Muscle of arm (tissue), 12 donors: ENCODE results near the gene SCAMP4. TPM values are rescaled to one million over a fixed set of nuclear protein-coding genes. Genes with fewer than 3 reads are reported as not detected.
"Not testable (repeated sequence)": the region's sequence is repeated elsewhere in the genome, so short reads cannot be mapped to it uniquely, and the experiment has no call there.

Experiments
- DNase-seq: peaks from one replicate; pipeline ENCODE4 v3.0.0-alpha.2; 2013
- polyA plus RNA-seq, 12 donors: library from polyadenylated mRNA; unstranded; fragments of 120-200 nt; gene quantifications; one replicate each; pipeline ENCODE4 v1.2.1, GENCODE V29; 2013; ENCODE audit not compliant: insufficient read length in 12 of 12

SCAMP4 gene
- polyA plus RNA-seq, 12 donors: 18.3 to 42.5 (median 25.1) TPM; not detected in 1

DNA sequence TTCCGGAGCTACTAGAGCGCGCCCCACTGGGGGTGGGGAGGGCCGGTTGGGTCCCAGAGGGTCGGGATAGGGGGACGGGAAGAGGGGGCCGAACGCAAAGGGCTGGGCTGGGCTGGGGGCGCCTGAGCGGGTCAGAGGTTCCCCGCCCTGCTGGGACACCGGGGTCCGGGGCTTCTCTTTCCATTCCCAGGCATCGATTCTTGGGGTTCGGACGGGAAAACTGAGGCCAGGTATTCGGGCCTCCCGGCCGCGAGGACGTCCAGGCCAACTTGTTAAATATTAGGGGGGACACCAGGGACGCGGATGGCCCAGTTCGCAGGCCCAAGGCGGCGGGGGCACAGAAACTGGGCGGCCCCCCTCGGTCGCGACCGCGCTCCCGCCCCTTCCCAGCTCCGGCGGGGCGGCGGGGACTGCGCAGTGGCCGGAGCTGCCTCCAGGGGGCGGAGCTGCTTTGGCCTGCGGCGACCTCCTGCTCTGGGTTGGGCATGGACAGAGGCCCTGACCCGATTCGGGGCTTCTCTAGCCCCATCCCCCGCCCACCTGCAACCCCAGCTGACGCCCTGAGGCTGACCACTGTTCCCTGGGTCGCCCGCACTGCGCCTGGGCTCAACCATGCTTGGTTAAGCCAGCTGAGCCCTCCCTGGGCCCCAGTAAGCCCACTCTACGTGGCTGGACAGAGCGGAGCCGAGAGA lies 40.6 kb upstream of the SCAMP4 start:
- no peak for DNase-seq

DNA sequence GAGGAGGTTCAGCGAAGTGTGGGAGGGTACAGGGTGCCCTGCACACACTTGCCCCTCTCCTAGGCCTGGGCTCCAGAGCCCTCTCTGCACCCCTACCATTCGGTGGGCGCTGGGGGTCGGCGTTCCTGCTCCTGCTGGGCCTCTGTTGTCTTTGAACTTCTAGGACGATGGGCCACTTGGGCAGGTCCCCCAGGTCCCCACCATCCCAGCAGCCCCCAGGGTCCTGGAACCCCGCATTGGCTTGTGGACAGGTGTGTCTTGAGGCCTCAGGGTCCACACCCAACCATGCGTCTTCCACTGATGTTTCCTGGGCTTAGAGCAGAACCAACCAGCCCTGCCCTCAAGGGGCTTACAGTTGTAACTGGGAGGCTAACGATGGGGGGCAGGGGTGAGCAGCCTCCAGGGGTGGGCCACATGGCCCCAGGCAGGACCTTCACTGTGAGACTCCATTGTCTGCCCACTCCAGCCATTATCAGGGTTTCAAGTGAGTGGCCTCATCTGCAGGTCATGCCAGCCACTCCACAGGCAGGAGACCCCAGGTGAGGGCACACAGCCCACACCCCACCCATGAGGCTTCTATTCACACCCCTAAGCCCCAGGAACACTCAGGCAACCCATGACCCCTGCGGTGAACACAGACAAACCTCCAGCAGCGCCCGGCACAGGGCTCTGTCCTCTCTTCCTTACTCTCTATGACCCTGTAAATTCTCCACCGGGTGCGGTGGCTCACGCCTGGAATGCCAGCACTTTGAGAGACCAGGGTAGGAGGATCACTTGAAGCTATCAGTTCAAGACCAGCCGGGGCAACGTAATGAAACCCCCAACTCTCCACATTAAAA lies 39.8 kb upstream of the SCAMP4 start:
- no peak for DNase-seq

DNA sequence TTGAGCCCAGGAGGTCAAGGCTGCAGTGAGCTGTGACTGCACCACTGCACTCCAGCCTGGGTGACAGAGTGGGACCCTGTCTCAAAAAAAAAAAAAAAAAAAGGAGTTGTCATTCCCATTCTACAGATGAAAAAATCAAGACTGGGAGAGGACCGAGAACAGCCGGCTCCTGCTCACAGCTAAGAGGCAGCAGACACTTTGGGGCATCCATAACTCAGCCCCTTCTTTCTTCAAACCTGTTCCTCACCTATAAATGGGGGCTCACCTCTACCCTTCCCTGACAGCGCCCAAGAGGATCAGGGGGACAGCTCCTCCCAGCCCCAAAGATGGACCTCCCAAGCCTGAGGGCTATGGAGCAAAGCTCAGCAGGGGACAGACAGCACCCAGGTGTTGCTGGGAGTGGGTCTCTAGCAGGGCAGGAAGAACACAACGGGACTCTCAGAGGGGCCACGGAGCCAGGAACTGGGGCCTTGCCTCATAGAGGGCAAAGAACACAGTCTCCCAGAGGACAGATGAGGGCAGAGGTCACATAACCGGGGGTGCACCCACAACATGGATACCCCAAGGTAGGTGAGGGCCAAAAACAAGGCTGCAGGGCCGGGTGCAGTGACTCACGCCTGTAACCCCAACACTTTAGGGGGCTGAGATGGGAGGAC lies 38.4 kb upstream of the SCAMP4 start:
- no peak for DNase-seq

DNA sequence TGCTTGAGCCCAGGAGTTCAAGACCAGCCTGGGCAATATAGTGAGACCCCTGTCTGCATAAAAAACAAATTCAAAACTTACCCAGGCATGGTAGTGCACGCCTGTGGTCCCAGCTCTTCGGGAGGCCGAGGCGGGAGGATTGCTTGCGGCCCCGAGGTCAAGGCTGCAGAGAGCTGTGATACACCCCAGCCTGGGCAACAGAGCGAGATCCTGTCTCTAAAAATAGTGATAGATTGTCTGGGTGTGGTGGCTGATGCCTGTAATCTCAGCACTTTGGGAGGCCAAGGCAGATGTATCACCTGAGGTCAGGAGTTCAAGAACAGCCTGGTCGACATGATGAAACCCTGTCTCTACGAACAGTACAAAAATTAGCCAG lies 37.9 kb upstream of the SCAMP4 start:
- no peak for DNase-seq

DNA sequence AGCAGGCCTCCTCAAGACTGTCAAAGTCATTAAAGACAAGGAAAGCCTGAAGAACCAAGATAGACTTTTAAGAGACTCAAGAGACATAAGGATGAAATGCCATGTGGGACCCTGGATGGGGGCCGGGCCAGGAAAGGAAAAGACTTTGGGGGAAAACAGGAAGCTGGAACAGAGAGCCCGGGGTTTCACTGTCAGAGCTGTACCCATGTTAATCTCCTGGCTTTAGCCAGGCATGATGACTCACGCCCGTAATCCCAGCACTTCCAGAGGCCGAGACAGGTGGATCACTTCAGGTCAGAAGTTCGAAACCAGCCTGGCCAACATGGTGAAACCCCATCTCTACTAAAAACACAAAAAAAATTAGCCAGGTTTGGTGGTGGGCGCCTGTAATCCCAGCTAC lies 36.2 kb upstream of the SCAMP4 start:
- DNase-seq: no peak

DNA sequence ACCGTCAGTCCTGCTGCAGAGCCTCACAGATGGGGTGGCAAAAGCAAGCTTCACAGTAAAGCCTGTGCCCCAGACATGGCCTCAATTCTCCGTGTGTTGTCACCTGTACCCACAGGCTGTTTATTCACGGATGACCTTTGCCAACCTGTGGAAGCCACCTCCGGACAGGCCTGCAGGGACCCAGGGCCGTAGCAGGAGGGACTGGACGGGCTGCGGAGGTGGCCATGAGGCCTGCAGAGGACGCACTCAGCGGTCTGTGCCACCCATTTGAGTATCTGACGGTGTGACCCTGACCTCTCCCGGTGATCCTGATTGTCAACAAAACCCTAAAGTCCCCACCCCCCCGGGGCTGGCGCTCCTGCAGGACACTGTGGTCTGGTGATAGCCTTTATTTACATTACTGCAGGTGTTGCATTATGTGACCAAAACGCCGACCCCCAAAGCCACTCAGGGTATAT lies 34.0 kb upstream of the SCAMP4 start:
- DNase-seq: no peak

DNA sequence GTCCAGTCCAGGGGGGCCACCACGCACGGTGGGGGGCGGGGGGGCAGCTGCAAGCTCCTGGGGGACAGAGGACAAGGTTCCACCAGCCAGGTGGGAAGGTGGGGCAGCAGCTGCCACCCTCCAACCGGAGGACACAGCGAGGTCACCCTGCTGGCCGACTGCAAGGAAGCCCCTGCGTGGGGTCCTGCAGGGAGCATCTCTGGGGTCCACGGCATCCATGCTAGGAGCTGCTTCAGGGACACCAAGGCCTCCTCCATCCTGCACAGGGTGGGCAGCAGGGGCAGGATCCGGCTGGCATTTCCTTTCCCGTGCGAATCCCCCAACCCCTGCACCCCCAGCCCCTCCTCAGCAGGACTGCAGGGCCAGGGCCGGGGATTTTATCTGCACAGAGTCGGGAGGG lies 33.6 kb upstream of the SCAMP4 start:
- DNase-seq: no peak

DNA sequence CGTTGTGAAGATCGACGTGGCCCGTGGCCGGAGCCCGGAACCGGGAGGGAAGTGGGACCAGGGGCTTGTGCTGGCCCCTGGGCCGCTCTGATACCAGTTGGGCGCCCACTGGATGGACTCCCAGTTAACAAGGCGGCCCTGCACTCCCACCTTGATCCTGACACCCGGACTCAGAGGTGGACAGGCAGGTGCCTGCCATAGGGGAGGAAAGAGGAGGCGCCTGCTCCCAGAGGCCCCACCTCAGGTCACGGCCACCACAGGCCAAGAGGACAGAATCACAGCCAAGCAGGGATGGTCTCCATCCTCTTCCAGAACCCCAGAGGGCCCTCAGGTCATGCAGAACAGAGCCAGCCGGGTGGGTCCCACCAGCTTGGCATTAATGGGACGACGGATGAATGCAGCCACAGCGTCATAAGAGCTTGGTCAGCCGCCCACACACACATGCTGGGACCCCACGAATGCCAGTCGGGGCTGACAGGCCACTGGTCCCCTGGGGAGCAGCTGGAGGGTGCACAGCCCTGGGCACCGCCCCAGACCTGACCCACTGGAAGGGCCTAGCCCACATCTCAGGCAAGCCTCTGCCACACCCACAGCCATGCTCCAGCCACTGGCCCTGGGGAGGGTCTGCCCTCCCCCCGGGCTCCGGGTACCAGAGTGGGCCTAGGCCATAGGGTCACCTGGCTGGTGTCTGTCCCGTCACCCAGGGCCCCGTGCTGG lies 32.2 kb upstream of the SCAMP4 start:
- no peak for DNase-seq

DNA sequence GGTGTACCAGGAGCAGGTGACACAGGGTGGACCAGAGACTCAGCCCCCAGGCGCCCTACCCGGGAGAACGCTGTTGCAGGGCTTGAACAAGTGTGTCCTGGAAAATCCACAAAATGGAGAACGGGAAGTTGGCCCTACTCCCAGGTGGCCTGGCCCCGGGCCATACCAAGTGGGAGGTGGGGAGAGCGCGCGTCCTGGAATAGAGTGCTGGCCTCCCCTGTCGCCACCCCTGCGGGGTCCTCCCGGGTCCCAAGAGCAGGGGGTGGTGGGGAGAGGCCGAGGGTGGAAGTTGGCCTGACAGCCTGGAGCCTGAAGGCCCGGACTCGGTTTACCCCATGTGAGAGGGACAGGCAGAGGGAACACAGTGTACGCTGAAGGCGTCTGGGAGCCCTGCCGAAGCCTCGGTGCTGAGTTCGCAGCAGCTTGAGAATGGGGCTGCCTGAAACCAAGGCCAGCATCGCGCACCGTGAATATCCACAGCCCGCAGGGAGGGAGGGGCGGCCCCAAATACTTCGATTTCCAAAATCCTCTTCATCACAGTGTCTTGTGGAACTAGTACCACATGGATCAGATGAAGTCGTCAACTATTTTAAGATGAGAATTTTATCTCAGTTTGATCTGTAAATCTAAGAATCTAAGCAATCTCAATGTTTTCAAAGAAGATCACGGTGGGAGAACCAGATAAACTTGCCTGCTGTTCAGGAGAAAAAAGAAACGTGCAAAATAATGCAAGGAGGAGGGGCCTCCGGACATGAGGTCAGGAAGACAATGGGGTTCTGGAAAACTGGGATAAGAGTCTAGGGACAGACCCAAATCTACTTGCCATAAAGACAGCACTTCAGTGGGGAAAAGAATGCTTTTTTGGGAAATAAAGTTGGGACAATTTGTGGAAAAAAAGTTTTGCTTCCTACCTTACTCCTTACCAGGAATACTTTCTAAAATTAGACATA lies 31.4 kb upstream of the SCAMP4 start:
- no peak for DNase-seq

DNA sequence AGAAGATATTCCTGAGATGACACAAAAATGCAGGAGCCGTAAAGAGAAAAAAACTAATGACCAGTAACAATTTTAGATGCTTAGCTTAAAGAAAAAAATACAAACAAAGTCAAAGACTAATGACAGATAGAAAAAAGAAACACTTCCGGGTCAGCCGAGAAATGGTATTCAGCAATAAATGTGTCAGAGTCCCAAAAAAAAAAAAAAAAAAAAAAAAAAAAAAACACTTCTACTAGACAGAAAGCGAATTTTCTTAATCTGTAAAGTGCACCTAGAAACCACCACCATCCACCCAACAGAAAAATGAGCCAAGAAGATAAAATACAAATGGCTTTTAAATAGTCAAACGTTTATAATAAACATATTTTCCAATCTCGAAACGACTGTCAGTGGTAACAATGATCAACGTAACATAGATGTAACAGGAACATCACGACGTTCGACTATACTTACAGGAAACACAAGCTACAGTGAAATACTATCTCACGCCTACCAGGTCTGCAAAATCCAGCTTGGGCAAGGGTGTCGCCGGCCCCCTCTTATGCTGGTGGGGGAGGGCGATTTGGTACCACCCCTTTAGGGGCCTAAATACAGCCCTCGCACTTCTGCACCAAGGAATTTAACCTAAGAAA lies 30.5 kb upstream of the SCAMP4 start:
- no peak for DNase-seq

DNA sequence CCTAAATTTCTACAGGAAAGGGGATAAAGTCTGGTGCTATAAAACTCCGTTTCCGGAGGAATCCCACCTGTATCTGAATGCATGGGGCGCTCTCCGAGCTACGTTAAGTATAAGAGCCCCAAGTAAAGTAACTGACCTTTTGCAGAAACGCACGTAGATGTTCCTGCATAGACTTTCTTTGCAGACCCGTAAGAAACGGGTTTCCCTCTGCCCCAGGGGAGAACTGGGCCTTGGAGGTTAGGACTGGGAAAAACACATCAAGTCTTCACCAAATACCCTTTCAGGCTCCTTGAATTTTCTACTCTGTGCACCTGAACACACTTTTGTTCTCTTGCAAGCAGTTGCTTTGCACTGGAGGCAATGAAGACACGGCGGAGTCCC lies 29.9 kb upstream of the SCAMP4 start:
- not testable (repeated sequence) for DNase-seq

DNA sequence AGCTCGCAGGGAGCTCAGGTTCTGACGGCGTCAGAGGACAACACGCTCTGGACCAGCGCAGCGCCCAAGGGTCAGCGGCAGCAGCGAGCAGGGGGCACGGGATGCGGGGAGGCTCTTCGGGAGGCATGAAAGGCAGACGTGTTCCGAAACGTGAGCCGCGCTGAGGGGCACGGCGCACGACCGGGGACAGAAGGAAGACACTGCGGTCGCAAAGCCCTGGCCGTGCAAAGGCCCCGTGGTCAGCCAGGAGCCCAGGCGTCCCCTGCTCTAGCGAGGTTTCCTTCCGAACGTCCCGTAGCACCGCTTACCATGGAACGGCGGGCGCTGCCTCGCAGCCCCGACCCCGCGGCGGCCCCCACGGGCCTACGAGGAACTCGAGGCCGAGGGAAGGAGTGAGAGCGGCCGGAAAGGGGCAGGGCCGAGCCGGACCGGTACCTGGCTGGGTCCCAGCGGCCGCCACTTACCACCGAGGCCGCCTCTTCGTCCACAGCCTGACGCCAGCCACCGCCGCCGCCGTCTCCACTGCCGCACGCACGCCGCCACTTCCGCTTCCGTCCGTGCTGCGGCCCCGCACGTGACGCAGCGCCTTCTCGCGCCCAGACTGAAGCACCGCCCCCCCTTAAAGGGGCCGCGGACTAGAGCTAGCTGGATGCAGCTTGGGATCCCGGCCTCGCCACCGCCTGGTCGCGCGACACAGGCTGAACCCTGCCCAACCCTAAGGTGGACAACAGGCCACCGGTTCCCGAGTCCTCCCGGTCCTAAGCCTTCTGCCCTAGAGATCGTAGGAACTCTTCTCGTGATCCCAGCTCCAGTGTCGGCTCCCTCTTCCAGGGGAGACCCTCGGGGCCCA lies 29.3 kb upstream of the SCAMP4 start:
- DNase-seq: peak; percentile 92

DNA sequence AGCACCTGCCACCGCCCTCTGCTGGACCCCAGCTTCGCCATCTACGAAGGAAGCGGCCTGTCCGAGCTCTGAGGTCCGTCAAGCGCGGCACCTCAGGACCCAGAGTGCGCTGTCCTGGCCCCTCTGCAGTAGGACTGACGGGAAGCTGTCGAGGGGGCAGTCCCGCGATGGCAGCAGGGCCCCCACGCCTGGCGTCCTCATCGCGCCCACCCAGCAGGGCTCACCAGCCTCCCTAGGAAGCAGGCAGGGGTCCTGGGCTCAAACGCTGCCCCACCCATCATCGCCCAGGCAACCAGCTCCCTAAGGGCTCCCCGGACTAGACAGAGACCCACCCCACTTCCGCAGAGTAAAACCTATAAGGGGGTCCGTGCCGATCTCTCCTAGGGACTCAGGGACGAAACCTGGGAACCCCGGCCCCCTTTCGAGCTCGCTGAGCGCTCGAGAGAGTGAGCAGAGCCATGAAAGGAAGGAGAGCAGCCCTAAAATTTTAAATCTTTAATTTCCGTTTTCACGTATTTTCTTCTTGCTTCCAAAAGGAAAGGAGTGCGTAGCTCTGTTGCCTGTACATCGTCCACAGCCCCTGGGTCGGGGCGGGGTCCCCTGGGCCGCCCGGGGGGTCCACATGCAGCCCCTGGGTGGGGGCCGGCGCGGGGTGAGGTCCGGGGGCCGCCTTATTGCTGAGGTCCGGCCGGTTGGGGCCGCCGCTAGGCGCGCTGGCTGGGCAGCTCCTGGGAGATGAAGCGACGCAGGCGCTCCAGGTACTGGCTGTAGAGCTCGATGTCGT lies 28.5 kb upstream of the SCAMP4 start:
- not testable (repeated sequence) for DNase-seq

DNA sequence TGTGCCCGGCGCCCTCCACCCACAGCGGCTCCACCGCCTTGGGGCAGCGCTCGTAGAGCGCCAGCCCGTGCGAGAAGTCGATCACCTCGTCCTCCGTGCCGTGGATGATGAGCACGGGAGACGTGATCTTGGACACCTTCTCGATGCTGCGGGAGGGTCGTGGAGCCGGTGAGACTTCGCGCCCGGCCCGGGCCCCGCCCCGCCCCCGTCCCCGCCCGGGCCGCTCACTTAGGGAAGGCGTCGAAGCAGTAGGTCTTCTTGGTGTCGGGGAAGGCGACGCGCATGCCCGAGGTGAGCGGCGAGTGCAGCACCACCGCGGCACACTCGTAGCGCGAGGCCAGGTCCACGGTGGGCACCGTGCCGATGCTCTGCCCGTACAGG lies 27.9 kb upstream of the SCAMP4 start:
- DNase-seq: not testable (repeated sequence)

DNA sequence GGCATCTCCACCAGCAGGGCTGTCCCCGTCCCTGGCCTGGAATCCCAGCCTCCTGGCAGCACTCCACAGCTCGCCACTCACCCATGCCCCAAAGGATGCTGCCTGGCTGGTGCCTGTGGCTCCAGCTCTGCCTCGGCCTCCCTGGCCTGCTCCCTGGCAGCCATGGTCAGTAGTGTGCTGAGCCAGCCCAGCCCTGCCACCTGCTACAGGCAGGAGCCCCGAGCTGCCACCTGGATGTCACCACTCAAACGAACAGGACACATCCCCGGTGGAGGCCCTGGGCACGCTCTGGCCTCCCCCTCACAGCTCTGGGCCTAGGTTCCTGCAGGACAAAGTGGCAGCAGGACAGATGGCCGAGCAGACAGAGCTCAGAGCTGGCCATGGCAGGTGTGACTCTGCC lies 26.6 kb upstream of the SCAMP4 start:
- not testable (repeated sequence) for DNase-seq

DNA sequence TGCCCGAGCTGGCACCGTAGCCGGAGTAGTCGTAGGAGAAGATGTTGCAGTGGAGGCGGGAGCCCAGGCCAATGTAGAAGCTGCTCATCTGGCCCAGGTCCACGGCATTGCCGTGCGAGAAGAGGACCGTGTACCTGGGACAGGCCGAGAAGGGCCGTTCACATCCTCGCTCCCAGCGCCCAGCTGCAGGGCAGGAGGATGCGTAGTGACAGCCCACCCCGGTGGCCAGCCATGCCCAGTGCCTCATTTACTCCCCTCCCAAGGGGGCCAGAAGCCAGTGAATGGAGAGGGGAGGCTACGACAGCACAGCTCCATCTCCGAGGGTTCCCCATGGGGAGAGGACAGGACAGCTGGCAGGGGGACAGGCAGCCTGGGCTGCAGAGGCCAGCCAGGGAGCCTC lies 25.2 kb upstream of the SCAMP4 start:
- not testable (repeated sequence) for DNase-seq

DNA sequence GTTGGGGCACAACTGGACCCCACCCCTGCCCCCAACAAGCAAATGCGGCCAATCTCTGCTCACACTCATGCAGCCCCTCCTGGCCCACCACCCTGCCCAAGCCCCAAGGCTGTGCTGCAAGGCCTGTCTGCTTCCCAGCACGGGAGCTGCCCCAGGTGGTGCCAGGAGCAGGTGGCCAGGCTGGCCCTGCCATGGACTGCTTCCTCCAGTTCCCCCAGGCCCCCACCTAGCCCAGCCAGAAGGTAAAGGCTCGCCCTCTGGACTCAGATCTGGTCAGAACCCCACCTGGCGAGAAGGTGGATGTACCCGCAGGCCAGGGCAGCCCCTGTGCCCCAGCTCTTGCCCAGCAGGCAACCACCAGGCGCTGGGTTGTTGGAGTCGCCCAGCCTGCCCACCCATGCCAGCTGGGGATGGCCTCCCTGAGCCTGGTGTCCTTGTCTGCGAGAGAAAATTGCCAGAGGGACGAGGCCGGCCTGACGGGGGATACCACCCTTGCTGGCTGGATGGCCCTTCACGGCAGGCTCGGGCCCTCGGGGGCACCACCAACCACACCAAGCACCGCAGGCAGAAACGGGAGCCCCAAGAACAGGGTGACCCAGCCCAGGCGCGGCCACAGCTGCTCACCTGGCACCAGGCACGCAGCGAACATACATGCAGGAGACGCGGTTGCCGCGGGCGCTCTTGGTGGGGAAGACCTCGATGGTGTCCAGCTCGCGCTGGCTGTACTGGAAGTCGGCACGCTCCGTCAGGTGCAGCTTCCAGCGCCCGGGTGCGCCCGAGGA lies 24.4 kb upstream of the SCAMP4 start:
- no peak for DNase-seq
